Stimulated activated CD4-positive, alpha-beta T cell treated with anti-CD3 and anti-CD28 coated beads, Interleukin-2, amount 100 ng/mL, for 24 hours (primary cell): Measurements from ENCODE around the gene ELMO1.

ENCODE experiments used
- DNase-seq, 2 donors: peaks; one replicate each; pipeline ENCODE4 v3.0.0-alpha.2; 2020

ELMO1 gene

DNA sequence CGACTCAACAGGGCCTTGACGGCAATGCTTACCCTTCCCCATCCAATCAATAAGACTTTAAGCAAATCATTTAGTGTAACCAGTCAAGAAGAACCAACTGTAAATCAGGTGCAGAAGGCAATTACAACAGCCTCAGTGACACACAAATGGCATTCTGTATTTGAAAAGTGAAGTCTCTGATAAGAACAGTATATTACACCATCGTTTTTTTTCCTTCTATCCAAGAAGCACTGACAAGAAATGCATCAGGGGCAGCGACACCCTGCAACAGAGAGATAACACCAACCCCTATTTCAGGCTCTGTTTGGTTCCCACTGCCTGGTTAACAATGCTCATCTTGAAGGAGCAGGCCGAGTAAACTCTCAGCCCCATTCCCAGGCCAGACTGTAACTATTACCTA is 520.4 kb downstream of the ELMO1 start:
- no peak for DNase-seq

DNA sequence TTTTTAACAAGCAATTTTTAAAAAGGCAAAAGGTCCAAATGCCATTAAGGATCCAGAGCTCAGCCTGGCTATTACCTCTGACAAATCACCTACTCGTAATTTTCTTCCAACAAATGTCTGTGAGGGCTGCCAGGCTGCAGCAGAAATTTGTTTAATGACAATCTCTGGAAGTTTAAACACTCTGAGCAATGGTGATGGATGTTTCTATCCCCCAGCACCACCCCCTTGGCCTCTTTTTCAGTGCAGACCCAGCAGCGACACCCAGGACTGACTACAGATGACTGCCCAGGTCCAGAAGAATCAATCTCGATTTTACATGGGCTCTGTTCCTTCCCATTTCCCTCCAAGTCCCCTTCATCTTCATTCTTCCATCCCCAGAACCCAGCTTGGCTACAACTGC is 523.0 kb downstream of the ELMO1 start:
- no peak for DNase-seq

DNA sequence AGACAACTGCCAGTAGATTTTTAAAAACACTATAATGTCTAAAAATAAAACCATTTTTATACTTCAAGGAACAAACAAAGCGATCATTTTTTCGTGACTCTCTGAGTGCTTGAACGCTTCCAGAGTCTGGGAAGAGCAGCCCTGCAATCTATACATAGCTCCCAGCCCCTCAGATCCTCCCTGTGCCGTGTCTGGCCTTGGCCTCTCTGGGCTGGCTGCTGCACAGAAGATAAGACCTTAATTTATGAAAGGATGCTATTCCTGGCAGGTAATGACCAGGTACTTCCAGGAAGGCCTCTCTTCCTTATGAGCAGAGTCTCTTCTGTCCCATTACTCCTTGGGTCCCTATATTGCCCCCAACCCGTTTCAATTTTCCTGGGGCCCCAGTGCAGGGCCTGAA is 523.5 kb downstream of the ELMO1 start:
- no peak for DNase-seq

DNA sequence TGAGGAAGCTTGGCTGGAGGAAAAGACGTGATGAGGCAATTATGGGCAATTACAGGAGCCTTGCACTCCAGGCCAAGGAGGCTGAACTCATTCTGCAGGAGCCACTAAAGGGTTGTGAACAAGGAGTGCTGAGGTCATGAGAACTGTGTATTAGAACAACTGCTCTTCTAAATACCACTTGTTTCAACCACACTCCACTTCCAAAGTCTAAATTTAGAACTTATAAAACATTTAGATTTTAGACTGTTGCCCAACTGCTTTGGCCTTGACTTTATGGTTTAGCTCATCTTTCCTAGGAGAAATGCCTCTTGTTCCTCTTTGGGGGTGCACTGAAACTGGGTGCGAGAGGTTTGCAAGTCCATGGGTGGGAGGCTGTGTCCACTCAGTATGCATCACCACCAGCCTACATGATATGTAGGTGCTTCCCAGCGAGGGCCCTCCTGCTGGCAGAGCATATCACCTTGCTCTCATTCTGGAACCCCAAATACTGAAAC is 524.7 kb downstream of the ELMO1 start:
- no peak for DNase-seq

DNA sequence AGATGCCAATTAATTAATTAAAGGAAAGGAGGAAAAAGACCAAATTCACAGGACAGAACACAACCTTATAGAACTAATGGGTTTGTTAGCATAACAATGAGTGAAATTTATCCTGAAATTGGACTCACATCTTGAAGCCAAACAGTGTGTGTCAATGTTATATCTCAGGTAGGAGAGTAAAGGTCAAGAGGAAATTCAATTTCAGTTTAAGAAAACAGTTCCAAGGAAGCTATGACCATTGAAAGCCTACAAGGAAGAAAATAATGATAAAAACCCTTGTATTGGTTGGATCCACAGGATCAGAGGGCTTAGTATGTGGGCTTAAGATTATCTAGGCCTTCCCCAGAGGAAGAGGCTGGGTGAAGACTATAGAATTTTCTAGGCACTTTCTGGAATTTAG is 525.5 kb downstream of the ELMO1 start:
- no peak for DNase-seq

DNA sequence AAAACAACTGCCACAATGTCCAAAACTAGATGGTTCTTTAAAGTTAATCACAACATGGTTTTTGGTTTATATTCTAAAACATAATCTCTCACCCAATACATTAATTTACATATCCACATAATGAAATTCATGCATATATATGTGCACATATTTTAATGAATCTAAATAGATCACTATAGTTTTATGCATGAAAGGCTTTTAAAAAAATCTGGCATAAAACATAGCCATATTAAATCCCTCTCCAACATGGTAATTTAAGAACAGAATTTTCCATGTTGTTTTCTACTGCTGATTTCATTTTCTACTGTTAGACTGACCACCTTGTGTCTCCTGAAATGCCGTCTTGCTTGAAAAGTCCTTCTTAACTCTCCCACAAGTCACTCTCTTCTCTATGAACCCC is 528.2 kb downstream of the ELMO1 start:
- DNase-seq: no peak

DNA sequence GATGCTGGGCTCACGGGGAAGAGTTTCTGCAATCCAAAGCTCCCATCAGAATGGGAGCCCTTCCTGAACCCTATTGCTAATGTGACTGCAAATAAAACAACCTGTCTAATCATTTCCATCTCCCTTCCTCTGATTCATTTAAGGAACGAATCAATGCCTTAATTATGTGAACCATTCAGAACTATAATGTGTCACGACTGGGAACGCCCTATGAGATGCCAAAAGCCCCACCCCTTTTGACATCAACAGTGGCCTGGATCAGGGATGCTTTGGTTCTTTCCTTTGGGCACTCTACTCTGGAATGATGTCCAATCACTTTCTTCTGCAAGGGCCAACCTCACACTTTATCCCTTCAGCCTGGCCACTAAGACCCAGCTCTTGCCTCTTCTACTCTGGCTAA is 528.9 kb downstream of the ELMO1 start:
- DNase-seq: no peak

DNA sequence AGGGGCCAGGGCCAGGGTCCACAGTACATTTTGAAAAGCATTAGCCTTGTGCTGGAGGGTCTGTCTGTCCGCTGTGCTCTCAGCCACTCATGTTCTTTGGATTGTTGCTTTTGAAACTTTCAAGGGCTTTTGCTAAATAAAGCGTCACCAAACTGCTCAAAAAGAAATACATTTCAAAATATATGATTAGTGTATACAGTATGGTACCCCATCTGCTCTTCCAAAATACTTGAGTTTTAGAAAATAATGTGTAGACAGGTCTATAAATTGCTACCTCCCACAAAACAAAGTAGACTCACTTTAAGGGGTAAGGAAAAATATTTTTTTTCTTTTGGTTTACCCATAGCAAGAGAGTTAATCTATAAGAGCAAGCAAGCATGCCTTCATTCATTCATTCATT is 530.1 kb downstream of the ELMO1 start:
- no peak for DNase-seq

DNA sequence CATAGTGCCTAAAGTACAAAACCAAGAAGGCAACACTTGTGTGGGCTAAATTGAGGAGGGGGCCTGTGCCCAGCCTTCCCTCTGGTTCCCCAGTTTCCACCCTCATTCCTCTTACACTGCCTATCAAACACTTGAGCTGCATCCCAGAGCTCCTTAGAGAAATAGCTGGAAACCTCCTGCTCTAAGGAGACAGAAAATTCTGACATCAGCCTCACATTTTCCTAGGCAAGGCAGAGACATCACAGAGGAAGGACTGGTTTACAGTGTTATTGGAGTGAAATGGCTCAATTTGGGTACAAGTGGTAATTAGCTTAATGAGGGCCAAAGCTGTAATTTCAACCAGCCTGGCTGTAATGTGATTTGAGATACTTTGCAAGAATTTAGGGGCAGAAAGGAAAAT is 532.0 kb downstream of the ELMO1 start:
- no peak for DNase-seq

DNA sequence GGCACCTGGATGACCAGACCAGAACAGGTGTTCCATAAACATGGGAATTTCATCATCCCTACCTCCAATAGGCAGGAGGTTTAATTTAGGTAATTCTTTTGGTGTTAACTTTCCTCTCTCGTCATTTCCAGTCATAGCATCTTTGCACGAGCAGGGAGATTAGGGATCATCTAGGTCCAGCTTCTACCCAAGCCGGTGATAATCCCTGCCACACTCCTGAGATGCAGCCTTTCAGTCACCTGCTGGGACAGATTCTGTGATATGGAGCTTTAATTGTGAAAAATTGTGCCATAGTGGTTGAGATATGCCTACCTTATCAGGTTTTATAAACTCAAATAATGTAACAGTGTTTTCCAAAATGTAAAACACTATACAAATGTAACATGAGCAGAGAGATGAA is 532.5 kb downstream of the ELMO1 start:
- no peak for DNase-seq

DNA sequence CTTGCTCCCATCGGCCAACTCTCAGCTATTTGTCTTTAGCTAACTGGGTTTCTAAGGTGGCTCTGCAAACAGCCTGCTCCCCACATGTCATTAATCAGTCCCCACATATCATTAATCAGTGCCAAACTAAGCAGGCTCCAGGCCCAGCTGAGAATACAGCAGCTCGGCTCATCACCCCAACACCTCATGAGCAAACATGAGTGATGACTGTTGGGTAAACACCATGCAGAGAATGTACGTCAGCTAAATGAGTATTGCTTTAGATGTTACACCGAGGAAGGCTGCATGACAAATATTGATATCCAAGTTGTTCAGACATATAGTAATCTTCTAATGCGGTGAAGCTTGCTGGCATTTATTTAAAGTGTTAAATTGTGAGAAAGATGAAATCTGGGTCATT is 536.9 kb downstream of the ELMO1 start:
- DNase-seq: no peak

DNA sequence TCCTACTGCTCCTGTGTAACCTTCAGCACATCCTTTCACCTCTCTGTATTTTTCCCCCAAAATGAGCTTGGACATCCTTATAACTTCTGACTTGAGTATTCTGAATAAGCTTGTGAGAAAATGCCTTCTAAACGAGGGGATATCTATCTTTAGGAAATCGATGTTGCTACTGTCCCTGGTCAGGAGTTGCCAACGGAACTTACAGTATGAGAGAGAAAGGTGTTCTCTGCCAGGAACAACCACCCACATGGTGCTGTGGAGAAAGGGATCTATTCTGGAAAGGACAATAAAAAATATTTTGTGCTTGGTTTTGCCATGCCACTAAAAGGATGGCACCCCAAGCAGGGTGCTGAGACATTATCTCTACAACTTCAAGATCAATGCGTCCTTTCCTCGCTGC is 537.8 kb downstream of the ELMO1 start:
- no peak for DNase-seq

DNA sequence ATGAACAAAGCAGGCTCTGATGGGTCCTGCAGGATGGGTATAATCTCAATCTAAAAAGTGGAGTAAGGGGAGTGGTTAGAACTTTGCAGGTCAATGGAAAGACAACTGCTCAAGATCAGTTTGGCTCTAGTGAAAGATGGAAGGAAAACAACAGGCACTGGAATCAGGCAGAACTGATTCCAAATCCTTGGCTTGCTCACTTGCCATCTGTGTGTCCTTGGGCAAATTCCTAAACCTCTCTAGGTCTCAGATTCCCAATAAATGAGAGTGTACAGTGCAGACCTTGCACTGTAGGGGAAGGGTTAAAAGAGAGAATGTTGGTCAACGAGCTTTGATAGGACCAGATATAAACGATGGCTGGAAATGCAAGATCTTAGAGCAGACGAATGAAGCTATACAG is 538.3 kb downstream of the ELMO1 start:
- DNase-seq: no peak

DNA sequence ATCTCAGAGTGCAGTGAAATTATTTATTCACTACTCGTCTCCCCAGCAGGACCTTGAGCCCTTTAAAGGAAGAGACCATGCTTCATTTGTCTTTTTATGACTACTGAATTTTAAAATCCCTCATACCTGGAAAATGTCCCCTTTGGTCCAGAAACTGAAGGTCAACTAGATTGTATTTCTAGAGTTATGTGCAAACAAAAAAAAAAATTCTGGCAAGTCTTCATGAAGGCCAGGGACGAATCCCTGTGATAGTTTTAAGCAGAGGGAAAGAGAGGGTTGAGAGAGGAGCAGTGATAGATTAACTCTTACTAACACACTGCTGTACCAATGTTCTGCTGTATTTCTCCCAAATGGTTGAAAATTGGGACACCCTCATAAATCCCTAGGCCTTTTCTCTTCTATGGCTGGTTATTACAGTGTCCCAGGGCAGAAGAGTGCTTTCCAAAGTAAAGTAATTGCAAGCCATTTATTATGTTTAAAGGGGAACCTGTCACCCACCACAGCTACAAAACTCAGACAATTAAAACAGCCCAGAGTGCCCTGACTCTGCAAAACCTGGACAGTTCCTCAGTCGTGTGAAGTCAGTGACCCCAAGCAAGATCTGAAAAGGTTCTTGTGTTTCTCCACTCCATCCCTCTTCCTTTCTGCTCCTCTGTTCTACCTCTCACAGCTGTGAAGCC is 541.6 kb downstream of the ELMO1 start:
- DNase-seq: no peak

DNA sequence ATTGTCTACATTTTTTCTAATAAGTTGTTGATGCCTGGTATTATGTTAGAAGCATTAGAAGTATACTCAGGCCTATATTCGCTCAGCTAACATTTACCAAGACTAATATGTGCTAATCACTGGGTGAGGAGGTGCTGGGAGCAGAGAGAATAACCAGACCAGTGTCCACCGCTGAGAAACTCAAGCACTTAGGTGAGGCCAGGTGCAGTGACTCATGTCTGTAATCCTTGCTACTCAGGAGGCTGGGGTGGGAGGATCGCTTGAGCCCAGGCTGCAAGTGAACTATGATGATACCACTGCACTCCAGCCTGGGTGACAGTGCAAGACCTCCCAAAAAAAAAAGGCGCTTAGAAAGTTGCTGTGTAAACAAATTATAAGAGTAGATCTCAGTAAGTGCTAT is 542.2 kb downstream of the ELMO1 start:
- no peak for DNase-seq

DNA sequence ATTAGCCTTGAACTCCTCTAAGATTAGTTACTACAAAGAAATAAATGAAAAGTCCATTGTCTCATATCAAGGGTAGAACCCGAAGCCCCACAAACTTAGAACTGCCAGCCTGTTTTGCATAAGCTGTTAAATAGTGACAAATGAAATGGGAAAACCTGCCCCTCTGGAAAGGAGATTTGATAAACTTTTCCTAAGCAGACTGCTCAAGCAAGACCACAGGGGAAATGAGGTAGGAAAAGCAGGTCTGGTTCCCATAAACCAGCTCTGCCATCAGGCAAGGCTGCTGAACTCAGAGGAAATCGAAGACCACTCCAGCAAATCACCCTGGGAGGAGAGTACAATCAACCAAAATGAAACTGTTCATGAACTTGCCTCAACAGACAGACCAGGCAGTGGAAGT is 542.8 kb downstream of the ELMO1 start:
- DNase-seq: no peak

DNA sequence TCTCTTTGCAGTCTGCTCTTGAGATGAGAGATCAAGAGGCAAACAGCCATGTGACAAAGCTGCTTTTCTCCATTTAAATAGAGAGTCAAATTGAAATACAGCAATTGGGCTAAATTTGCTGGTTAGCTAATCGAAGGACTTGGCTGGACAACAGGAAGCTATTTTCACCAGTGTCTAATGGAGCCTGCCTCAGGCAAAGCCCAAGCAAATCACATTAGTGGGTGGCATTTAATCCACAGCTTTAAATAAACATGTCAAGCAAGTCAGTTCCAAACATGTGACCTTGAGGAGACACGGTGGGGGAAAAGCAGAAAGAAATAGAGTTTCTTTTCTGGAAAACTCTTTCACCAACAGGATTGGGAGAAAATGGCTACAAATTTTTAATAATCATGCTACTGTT is 543.9 kb downstream of the ELMO1 start:
- no peak for DNase-seq

DNA sequence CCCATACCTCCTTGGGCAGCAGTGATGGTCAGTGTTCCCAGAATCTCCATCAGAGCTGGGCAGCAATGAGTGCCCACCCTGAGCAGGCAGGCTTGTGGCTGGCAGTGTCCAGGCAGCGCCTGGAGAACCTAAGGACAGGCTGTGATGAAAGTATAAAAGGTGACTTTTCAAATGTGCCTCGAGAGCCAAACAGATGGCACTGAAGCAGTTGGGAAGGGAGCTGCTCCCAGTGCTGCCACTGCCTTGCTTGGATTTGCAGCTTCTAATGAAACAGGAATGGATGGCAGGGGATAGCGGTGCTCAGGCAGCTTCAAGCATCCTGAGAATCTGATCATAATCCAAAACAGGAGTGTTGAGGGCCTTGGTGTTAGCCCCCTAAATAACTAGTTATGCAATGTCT is 544.6 kb downstream of the ELMO1 start:
- no peak for DNase-seq

DNA sequence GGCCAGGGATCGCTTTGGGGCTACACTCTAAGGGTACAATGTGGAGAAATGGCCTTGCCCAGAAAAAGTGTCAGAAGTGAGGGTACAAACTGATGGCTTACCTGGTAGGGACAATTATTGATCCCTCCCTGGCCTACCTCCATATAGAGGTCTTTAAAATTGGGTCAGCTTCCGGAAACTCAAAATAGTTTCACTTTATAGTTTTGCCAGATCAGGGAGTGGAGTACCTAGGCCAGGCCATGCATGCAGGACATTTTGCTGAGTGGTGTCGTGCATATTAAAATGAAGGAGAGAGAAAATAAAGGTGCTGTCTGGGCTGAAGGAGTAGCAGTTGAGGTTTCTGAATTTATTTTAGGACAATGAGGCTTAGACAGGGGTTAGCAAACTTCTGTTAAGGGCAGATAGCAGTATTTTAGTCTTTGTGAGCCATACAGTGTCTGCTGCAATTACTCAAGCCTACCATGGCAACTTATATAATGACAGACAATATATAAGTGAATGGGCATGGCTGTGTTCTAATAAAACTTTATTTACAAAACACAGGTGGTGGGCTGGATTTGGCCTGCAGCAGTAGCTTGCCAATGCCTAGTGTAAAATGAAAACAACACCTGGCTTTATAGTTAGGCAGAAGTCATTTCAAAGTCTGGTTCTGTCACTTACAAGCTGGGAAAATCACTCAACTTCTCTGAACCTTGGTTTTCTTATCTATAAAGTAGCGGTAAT is 547.5 kb downstream of the ELMO1 start:
- no peak for DNase-seq

DNA sequence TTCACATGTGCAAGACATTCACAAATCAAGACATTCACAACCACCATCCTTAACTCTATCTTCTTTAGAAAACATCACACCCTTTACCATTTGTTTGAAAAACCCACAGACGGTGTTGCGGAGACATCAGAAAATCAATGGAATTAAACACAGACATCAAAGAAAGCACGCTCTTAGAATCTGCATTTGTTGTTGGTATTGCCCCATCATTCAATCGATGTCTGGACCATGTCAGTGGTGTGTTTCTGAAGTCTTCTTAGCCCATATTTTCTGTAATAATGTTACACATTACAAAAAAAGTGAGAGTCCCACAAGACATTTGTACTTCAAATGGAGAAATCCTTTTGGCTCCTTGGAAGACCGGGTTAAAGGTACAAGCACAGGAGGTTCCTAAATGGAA is 550.5 kb downstream of the ELMO1 start:
- DNase-seq: no peak

DNA sequence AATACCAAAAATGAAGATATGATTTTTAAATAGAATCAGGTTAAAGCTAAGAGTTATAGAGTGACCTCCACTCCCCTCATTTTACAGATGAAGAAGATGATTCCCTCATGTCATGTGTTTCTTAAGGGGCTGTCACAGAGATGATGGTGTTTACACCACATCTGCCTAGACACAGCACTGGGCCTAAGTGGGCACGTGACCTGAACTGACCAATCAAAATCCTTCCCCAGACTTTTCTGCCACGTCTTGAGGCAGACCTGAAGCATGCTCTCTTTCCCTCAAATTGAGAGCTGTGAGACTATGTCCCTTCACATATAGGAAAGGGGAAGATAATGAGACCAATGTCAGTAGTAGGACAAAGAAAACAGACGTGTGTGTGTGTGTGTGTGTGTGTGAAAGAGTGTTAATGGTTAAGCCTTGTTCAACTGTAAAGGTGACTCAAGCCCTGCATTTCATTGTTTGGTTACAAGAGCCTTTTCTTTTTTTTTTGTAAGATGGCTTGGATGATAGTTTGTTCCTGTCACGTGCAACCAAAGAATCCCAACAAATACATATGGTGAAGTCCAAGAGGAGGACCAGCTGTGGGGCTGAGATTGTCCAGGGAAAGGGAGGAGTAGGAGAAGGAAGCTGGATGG is 551.6 kb downstream of the ELMO1 start:
- DNase-seq: no peak

DNA sequence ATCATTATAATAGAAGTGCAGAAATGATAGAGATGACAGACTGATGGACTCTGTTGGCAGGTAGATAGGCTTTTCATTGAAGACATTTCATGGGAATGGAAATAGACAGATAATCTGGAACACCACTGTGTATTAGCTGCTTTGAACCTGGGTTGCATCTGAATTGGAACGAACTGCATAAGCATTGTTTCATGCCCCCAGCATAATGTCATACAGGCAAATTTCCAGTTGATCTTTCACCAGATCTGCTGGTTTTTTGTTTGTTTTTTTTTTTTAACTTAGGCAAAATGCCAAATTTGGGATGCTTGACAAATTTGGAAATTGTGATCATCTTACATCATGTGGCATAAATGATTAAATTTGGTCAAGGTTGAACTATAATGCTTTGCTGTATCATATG is 552.2 kb downstream of the ELMO1 start:
- DNase-seq: no peak

DNA sequence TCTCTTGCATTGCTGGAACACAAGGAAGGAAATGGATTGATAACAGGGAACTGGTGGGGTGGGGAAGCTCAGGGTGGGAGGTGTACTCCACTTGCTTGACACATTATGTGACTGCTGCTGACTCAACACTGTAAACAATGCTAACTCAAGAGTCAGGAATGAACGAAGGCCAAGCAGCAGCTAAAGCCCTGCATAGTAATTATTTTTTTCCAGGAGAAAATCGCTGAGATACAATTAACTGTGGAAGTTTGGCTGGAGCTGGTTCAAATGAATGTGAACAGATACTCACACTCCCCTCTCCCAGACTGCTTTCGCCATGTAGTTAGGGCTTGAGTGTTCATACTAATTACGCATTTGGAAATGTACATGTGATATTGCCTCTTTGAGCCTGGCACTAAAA is 553.5 kb downstream of the ELMO1 start:
- no peak for DNase-seq

DNA sequence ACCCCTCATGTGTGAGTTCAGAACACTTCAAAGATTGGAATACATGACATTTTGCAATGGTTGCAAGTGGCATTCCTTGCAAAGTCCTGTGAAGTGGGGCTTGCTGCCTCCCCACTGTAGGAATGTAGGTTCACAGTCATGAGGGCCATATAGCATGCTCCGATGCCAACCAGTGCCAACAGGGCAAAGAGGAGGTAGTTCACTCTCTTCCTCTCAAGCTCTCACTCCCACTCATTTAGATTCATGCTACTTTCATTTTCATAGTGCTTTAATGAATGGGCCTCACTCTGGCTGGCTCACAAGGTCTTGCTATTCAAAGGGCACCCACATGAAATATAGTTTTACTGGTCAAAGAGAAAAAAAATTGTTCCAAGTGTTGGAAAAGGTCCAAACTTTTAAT is 554.5 kb downstream of the ELMO1 start:
- DNase-seq: no peak
